ENCODE data around the gene G6PC1. TPM values are rescaled to one million over a fixed set of nuclear protein-coding genes. Genes with fewer than 3 reads are reported as not detected.
"Not testable (repeated sequence)": the region's sequence is repeated elsewhere in the genome, so short reads cannot be mapped to it uniquely, and the experiment has no call there.

Gene G6PC1
- total RNA-seq, 4 donors from 2014 or later = 0.06 TPM; not detected in 3

DNA sequence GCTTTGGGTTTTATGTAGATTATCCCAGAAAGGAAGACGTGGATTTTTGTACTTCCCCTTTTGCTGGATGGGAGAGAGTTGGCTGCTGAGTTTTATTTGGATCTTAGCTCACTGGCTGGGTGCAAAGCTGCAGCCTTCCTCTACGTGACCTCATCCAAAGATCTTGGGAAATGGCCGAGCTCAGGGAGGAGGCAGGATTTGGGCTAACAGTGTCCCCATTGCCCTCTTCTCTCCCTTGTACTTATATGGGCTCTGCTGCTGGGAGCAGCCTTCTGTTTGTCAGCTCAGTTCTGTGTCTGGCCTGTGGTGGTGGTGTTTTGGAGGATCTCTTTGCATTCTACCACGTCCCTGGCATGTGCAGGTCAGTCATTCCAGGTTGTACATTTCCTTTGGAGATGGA is 47.6 kb upstream of the G6PC1 start:
- intact Hi-C loops (cut with DNase I) = no loop called here
- TF ChIP-seq POLR2AphosphoS5 (IDR thresholded peaks at IDR 0.05) (peak; percentile 68 to 69), EP300 (IDR thresholded peaks at IDR 0.05) (no peak), POLR2A (IDR thresholded peaks at IDR 0.05; ENCODE audit: low read depth) (no peak)
- TF ChIP-seq, protein P1, sequence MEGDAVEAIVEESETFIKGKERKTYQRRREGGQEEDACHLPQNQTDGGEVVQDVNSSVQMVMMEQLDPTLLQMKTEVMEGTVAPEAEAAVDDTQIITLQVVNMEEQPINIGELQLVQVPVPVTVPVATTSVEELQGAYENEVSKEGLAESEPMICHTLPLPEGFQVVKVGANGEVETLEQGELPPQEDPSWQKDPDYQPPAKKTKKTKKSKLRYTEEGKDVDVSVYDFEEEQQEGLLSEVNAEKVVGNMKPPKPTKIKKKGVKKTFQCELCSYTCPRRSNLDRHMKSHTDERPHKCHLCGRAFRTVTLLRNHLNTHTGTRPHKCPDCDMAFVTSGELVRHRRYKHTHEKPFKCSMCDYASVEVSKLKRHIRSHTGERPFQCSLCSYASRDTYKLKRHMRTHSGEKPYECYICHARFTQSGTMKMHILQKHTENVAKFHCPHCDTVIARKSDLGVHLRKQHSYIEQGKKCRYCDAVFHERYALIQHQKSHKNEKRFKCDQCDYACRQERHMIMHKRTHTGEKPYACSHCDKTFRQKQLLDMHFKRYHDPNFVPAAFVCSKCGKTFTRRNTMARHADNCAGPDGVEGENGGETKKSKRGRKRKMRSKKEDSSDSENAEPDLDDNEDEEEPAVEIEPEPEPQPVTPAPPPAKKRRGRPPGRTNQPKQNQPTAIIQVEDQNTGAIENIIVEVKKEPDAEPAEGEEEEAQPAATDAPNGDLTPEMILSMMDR (IDR thresholded peaks at IDR 0.05) = peak in 1 of 3 experiments; percentile 17
- H3K4me1 ChIP-seq = peaks cover 3 to 74% (median 69%) of the 10 kb centered on the region in 4 donors
- H3K9me3 ChIP-seq = no peaks in the 10 kb centered on the region
- peak overlapping the region; percentile 59 to 69 (median 62) for H3K4me3 ChIP-seq
- WGBS = 11% methylated on average over 4 of the region's 4 CpGs
- H3K27ac ChIP-seq (replicated peaks in 1 of 4) = peak overlapping the region; percentile 86 to 89 (median 88)
- H3K27me3 ChIP-seq = no peaks in the 10 kb centered on the region
- peaks cover 0 to 27% (median 10%) of the 10 kb centered on the region in 4 donors for H3K36me3 ChIP-seq
- no peak for DNase-seq (ENCODE audit: extremely low spot score)

DNA sequence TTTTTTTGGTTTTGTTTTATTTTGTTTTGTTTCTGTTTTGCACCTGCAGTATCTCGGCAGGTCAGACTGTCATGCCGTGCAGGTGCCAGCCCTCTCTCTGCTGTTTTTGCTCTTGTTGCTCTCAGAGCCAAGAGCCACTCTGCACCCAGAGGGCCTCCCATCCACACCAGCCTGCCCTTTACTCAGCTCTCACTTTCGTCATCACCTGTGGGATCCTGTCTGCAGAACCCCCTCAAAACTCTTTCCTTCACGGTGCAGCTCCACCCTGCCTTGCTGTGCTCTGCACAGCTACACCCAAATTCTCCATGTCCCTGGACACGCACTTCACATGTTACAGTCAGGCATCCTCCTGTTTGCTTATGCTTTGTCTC is 47.0 kb upstream of the G6PC1 start:
- WGBS = 36% methylated on average over 5 of the region's 5 CpGs

DNA sequence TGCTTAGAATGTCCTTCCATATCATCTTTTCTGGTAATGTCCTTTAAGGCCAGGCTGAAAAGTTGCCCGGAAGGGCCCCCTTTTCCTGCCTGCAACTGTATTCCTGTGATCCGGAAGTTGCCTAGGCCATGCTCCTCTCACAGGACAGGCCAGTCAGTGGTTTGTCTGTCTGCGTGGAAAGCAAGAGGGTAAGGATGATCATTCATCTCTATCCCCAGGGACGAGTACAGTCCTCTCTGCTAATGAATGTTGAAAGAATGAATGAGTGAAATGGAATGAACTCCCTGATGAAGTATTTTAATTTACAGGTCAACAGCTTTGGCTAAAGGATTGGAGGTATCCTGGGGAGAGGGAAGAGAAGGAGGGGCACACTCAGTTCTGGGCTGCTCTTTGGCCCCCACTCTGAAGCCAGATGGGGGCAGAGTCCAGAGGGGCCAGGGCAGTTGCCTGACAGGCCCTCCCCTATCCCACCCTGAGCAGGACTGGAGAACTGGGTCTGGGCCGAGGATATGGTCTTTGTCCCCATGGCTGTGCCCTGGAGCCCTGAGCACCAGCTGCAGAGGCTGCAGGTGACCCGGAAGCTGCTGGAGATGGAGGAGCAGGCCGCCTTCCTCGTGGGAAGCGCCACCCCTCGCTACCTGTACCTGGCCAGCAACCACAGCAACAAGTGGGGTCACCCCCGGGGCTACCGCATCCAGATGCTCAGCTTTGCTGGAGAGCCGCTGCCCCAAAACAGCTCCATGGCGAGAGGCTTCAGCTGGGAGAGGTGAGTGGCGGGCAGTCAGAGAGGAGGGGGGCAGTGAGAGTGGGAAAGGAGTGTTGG is 46.4 kb upstream of the G6PC1 start:
- WGBS = 34% methylated on average over 7 of the region's 15 CpGs
- peaks cover 0 to 30% (median 14%) of the 10 kb centered on the region in 4 donors for H3K36me3 ChIP-seq
- no peaks in the 10 kb centered on the region for H3K9me3 ChIP-seq
- no peak for DNase-seq (ENCODE audit: extremely low spot score)
- H3K27me3 ChIP-seq = no peaks in the 10 kb centered on the region
- TF ChIP-seq POLR2A (IDR thresholded peaks at IDR 0.05; ENCODE audit: low read depth) (no peak), EP300 (IDR thresholded peaks at IDR 0.05) (no peak), POLR2AphosphoS5 (IDR thresholded peaks at IDR 0.05) (no peak)
- TF ChIP-seq, protein P1 (IDR thresholded peaks at IDR 0.05) = no peak
- peak overlapping the region; percentile 86 to 89 (median 88) for H3K27ac ChIP-seq (replicated peaks in 1 of 4)
- intact Hi-C loops (cut with DNase I) = no loop called here
- H3K4me1 ChIP-seq = peaks cover 3 to 71% (median 63%) of the 10 kb centered on the region in 4 donors
- H3K4me3 ChIP-seq = peak overlapping the region; percentile 59 to 69 (median 62)

More for the DNA sequence above, 47.0 kb upstream of the G6PC1 start:
- Histone ChIP-seq H3K4me3 (peak overlapping the region; percentile 59 to 69 (median 62)), H3K4me1 (peaks cover 3 to 74% (median 69%) of the 10 kb centered on the region in 4 donors), H3K27me3 (no peaks in the 10 kb centered on the region), H3K36me3 (peaks cover 0 to 27% (median 12%) of the 10 kb centered on the region in 4 donors), H3K9me3 (no peaks in the 10 kb centered on the region), H3K27ac (replicated peaks in 1 of 4) (peak overlapping the region; percentile 86 to 89 (median 88))
- TF ChIP-seq EP300 (IDR thresholded peaks at IDR 0.05) (no peak), POLR2A (IDR thresholded peaks at IDR 0.05; ENCODE audit: low read depth) (no peak), POLR2AphosphoS5 (IDR thresholded peaks at IDR 0.05) (no peak)
- TF ChIP-seq, protein P1 (IDR thresholded peaks at IDR 0.05) = no peak
- no peak for DNase-seq (ENCODE audit: extremely low spot score)
- intact Hi-C loops (cut with DNase I) = no loop called here

DNA sequence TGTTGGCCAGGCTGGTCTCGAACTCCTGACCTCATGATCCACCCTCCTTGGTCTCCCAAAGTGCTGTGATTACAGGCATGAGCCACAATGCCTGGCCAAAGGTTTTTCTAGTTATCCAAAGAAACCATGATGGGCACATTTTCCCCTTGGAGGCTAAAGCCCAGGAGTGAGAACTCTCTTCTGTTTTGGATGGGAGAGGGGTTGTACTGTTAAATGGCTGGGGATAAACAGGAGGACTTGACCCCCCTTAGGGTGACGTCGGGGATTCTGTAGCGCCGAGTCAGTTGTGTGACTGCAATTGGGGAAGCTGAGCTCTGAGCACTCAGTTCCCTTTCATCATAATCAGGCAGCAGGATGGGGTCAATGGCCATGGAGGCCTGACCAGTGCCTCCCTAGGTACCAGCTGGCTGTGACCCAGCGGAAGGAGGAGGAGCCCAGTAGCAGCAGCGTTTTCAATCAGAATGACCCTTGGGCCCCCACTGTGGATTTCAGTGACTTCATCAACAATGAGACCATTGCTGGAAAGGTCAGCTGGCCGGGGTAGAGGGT is 45.5 kb upstream of the G6PC1 start:
- TF ChIP-seq, protein P1 (IDR thresholded peaks at IDR 0.05) = no peak
- TF ChIP-seq POLR2AphosphoS5 (IDR thresholded peaks at IDR 0.05) (no peak), EP300 (IDR thresholded peaks at IDR 0.05) (no peak), POLR2A (IDR thresholded peaks at IDR 0.05; ENCODE audit: low read depth) (no peak)
- peak overlapping the region; percentile 59 to 69 (median 62) for H3K4me3 ChIP-seq
- no peaks in the 10 kb centered on the region for H3K27me3 ChIP-seq
- H3K4me1 ChIP-seq = peaks cover 3 to 62% (median 54%) of the 10 kb centered on the region in 4 donors
- peak overlapping the region; percentile 60 to 89 (median 87) for H3K27ac ChIP-seq (replicated peaks in 1 of 4)
- no peaks in the 10 kb centered on the region for H3K9me3 ChIP-seq
- 40% methylated on average over 6 of the region's 8 CpGs for WGBS
- intact Hi-C loops (cut with DNase I) = no loop called here
- DNase-seq (ENCODE audit: extremely low spot score) = no peak
- H3K36me3 ChIP-seq = peaks cover 0 to 35% (median 16%) of the 10 kb centered on the region in 4 donors

DNA sequence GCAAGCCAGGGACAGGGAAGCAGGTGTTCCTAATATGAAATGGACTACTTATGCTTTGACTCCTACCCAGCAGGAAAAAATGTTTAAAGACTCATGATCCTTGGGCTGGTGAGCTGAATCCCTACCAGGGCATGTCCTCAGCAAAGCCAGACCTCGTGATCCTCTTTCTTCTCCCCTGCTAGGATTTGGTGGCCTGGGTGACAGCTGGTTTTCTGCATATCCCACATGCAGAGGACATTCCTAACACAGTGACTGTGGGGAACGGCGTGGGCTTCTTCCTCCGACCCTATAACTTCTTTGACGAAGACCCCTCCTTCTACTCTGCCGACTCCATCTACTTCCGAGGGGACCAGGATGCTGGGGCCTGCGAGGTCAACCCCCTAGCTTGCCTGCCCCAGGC is 44.5 kb upstream of the G6PC1 start:
- Histone ChIP-seq H3K27ac (replicated peaks in 1 of 4) (peak overlapping the region; percentile 60 to 89 (median 87)), H3K4me3 (peak overlapping the region in 2 of 4 donors; percentile 59 to 64), H3K36me3 (peaks cover 0 to 37% (median 16%) of the 10 kb centered on the region in 4 donors), H3K4me1 (peaks cover 3 to 53% (median 44%) of the 10 kb centered on the region in 4 donors)
- DNase-seq (ENCODE audit: extremely low spot score); H3K27me3 ChIP-seq; intact Hi-C loops (cut with DNase I); H3K9me3 ChIP-seq: not testable (repeated sequence)
- 33% methylated on average over 3 of the region's 8 CpGs for WGBS

DNA sequence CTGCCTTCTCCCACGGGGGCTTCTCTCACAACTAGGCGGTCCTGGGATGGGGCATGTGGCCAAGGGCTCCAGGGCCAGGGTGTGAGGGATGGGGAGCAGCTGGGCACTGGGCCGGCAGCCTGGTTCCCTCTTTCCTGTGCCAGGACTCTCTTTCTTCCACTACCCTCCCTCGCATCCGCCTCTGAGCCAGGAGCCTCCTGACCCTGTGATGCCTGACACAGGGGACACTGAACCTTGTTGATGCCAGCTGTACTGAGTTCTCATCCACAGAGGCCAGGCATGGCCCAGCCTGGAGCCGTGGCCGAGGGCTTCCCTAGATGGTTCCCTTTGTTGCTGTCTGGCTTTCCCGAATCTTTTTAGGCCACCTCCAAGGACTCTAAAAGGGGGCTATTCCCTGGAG is 44.1 kb upstream of the G6PC1 start:
- H3K27ac ChIP-seq (replicated peaks in 1 of 4) = peak overlapping the region; percentile 60 to 89 (median 87)

More for the DNA sequence above, 44.1 kb upstream of the G6PC1 start:
- DNase-seq (ENCODE audit: extremely low spot score); H3K9me3 ChIP-seq; H3K4me3 ChIP-seq; H3K27me3 ChIP-seq; intact Hi-C loops (cut with DNase I): not testable (repeated sequence)
- Histone ChIP-seq H3K4me1 (peaks cover 3 to 53% (median 43%) of the 10 kb centered on the region in 4 donors), H3K36me3 (peaks cover 0 to 37% (median 16%) of the 10 kb centered on the region in 4 donors)
- WGBS = 45% methylated on average over 4 of the region's 8 CpGs
